Measurements from ENCODE around the gene CMIP.

The CMIP gene

DNA sequence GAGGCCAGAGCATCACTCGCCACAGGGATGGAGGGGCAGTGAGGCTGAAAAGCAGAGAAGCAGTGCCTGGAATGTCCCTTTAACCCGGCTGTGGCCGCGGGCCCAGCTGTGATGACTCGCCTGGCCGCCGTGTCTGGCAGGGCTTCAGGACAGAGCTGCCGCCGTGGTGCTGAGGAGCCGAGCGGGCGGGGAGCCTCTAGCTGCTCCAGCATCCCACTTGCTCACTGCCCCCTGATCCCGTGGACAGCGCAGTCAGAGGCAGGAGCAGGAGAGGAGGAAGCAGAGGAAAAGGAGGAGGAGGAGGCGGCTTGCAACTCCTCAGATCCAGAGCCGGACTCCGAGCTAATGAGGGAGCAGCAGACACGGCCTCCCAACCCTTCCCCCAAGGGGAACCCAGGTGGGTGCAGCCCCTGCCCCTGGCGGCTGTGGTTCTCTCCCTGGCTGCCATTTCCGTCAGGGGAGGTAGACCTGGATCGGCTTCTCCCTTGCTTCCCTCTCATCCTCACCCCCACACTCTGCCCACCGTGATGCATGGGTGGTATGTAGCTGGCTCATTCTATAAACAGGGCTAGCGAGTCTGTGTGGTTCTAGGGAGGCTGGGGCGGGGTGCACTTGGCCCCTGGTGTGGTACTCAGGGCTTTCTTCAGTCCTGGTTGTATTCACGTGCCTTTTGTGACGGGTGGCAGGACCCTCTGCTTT lies 165.7 kb downstream of the CMIP start:
- H3K4me1 ChIP-seq (ENCODE audit: insufficient read depth, low read length) = no peaks in the 10 kb centered on the region
- H4K20me1 ChIP-seq (ENCODE audit: insufficient read depth, low read length) = peaks cover 60% of the 10 kb centered on the region
- H3K9me3 ChIP-seq (ENCODE audit: insufficient read depth, low read length, severe bottlenecking) = no peaks in the 10 kb centered on the region
- ATAC-seq (ENCODE audit: insufficient read depth, low read depth) (no peak), DNase-seq (no peak)
- peaks cover 15% of the 10 kb centered on the region for H3K79me2 ChIP-seq (ENCODE audit: insufficient read depth, low read length)
- no peak overlapping the region for H3K4me2 ChIP-seq (ENCODE audit: insufficient read depth, low read length)
- H3K27ac ChIP-seq (ENCODE audit: low read length) = no peak overlapping the region
- H3K9ac ChIP-seq (ENCODE audit: low read depth, low read length) = no peak overlapping the region
- no peak overlapping the region for H3K4me3 ChIP-seq (ENCODE audit: low read depth in 1 of 2, low read length in 2 of 2)
- H3K27me3 ChIP-seq (ENCODE audit: insufficient read depth, low read length, poor library complexity) = no peaks in the 10 kb centered on the region
- H2AFZ ChIP-seq (ENCODE audit: low read depth, low read length) = no peak overlapping the region
- H3K36me3 ChIP-seq (ENCODE audit: insufficient read depth, low read length) = peaks cover 73% of the 10 kb centered on the region
- TF ChIP-seq, protein P1, sequence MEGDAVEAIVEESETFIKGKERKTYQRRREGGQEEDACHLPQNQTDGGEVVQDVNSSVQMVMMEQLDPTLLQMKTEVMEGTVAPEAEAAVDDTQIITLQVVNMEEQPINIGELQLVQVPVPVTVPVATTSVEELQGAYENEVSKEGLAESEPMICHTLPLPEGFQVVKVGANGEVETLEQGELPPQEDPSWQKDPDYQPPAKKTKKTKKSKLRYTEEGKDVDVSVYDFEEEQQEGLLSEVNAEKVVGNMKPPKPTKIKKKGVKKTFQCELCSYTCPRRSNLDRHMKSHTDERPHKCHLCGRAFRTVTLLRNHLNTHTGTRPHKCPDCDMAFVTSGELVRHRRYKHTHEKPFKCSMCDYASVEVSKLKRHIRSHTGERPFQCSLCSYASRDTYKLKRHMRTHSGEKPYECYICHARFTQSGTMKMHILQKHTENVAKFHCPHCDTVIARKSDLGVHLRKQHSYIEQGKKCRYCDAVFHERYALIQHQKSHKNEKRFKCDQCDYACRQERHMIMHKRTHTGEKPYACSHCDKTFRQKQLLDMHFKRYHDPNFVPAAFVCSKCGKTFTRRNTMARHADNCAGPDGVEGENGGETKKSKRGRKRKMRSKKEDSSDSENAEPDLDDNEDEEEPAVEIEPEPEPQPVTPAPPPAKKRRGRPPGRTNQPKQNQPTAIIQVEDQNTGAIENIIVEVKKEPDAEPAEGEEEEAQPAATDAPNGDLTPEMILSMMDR (IDR thresholded peaks at IDR 0.05; ENCODE audit: borderline replicate concordance, extremely low read depth, low read length, poor library complexity, severe bottlenecking) = no peak
- TF ChIP-seq EZH2 (IDR thresholded peaks at IDR 0.05; ENCODE audit: borderline replicate concordance, low read depth, low read length, severe bottlenecking) = no peak

GRCh38 chr16:81610936-81611335 lies 166.3 kb downstream of the CMIP start:
- H3K27ac ChIP-seq (ENCODE audit: low read length) = no peak overlapping the region
- ATAC-seq (ENCODE audit: insufficient read depth, low read depth) (no peak), DNase-seq (no peak)
- TF ChIP-seq EZH2 (IDR thresholded peaks at IDR 0.05; ENCODE audit: borderline replicate concordance, low read depth, low read length, severe bottlenecking) = no peak
- TF ChIP-seq, protein P1 (IDR thresholded peaks at IDR 0.05; ENCODE audit: borderline replicate concordance, extremely low read depth, low read length, poor library complexity, severe bottlenecking) = no peak
- no peak overlapping the region for H2AFZ ChIP-seq (ENCODE audit: low read depth, low read length)
- no peak overlapping the region for H3K4me2 ChIP-seq (ENCODE audit: insufficient read depth, low read length)
- H3K4me3 ChIP-seq (ENCODE audit: low read depth in 1 of 2, low read length in 2 of 2) = no peak overlapping the region
- peaks cover 18% of the 10 kb centered on the region for H3K79me2 ChIP-seq (ENCODE audit: insufficient read depth, low read length)
- no peaks in the 10 kb centered on the region for H3K9me3 ChIP-seq (ENCODE audit: insufficient read depth, low read length, severe bottlenecking)
- peaks cover 64% of the 10 kb centered on the region for H4K20me1 ChIP-seq (ENCODE audit: insufficient read depth, low read length)
- H3K36me3 ChIP-seq (ENCODE audit: insufficient read depth, low read length) = peaks cover 80% of the 10 kb centered on the region
- no peaks in the 10 kb centered on the region for H3K4me1 ChIP-seq (ENCODE audit: insufficient read depth, low read length)
- no peak overlapping the region for H3K9ac ChIP-seq (ENCODE audit: low read depth, low read length)
- no peaks in the 10 kb centered on the region for H3K27me3 ChIP-seq (ENCODE audit: insufficient read depth, low read length, poor library complexity)

DNA sequence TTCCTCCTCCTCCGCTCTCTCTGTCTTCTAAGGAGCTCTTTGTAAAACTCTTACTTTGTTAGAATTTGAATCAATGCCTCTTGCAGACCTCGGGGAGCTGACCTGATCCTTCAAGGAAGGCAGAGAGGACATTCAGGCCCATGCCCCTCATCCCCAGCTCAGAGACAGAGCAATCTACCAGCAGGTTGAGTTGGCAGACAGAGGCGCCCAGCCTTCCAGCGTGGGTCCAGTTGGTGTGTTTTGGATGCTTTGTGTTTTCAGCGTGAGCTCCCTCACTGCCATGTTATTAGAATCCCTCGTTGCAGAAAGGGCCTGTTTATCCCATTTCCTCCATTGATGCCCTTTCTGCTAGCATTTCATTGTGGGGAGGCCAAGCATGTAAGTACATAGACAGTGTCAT lies 167.1 kb downstream of the CMIP start:
- DNase-seq (no peak), ATAC-seq (ENCODE audit: insufficient read depth, low read depth) (no peak)
- H2AFZ ChIP-seq (ENCODE audit: low read depth, low read length) = no peak overlapping the region
- H3K79me2 ChIP-seq (ENCODE audit: insufficient read depth, low read length) = peaks cover 21% of the 10 kb centered on the region
- H3K27me3 ChIP-seq (ENCODE audit: insufficient read depth, low read length, poor library complexity) = no peaks in the 10 kb centered on the region
- H3K27ac ChIP-seq (ENCODE audit: low read length) = no peak overlapping the region
- no peaks in the 10 kb centered on the region for H3K9me3 ChIP-seq (ENCODE audit: insufficient read depth, low read length, severe bottlenecking)
- peaks cover 5% of the 10 kb centered on the region; the same call in 1 of the 2 replicates for H3K4me1 ChIP-seq (ENCODE audit: insufficient read depth, low read length)
- no peak overlapping the region for H3K9ac ChIP-seq (ENCODE audit: low read depth, low read length)
- H4K20me1 ChIP-seq (ENCODE audit: insufficient read depth, low read length) = peaks cover 63% of the 10 kb centered on the region
- TF ChIP-seq, protein P1 (IDR thresholded peaks at IDR 0.05; ENCODE audit: borderline replicate concordance, extremely low read depth, low read length, poor library complexity, severe bottlenecking) = no peak
- no peak for TF ChIP-seq EZH2 (IDR thresholded peaks at IDR 0.05; ENCODE audit: borderline replicate concordance, low read depth, low read length, severe bottlenecking)
- no peak overlapping the region for H3K4me3 ChIP-seq (ENCODE audit: low read depth in 1 of 2, low read length in 2 of 2)
- no peak overlapping the region for H3K4me2 ChIP-seq (ENCODE audit: insufficient read depth, low read length)
- H3K36me3 ChIP-seq (ENCODE audit: insufficient read depth, low read length) = peaks cover 88% of the 10 kb centered on the region
